H1 (cell line): ENCODE measurements around the gene FBN2. TPM values are rescaled to one million over a fixed set of nuclear protein-coding genes. Genes with fewer than 3 reads are reported as not detected.

ENCODE experiments used
- CTCF ChIA-PET: fragments of 300-600 bp; sonication (Branson Sonifier 250); formaldehyde crosslinking; loops from one replicate; lab custom pipeline; 2021; ENCODE audit not compliant: partially characterized antibody; lab: Charles Lee
- POLR2A ChIA-PET: fragments of 300-600 bp; sonication (Branson Sonifier 250); formaldehyde crosslinking; loops from one replicate; lab custom pipeline; 2021; ENCODE audit warnings: inconsistent platforms; ENCODE audit not compliant: partially characterized antibody; lab: Charles Lee
- DNase-seq, 2 experiments: peaks; one replicate each; pipeline versions ENCODE4 v3.0.0 to v3.0.0-alpha.2; 2010 to 2022; ENCODE audit warnings: low spot score in 2 of 2, low read depth in 1 of 2, mixed read lengths in 1 of 2
- FAIRE-seq: peaks from 2 replicates; lab custom pipeline; 2011; peaks lifted over from hg19 to GRCh38; lab: Jason Lieb, UNC
- H2AFZ ChIP-seq: 2 replicates; pipeline ENCODE4 v1.8.1; 2012; ENCODE audit warnings: low read length, inconsistent platforms
- H2AK5ac ChIP-seq: 2 replicates; pipeline ENCODE4 v1.6.1; 2013; ENCODE audit warnings: low read depth, low read length
- H2BK120ac ChIP-seq: replicated peaks from 2 replicates; pipeline ENCODE3; 2013; ENCODE audit warnings: low read depth, low read length, inconsistent platforms
- H2BK12ac ChIP-seq: 2 replicates; pipeline ENCODE4 v1.6.1; 2013; ENCODE audit warnings: low read depth, low read length
- H2BK15ac ChIP-seq: 2 replicates; pipeline ENCODE4 v1.6.1; 2013; ENCODE audit warnings: low read length
- H2BK20ac ChIP-seq: 2 replicates; pipeline ENCODE4 v1.6.1; 2013; ENCODE audit warnings: low read length
- H2BK5ac ChIP-seq: 2 replicates; pipeline ENCODE4 v1.6.1; 2013; ENCODE audit warnings: low read depth, low read length
- H3K14ac ChIP-seq: 2 replicates; pipeline ENCODE4 v1.6.1; 2013; ENCODE audit warnings: inconsistent platforms; ENCODE audit not compliant: insufficient read length
- H3K18ac ChIP-seq: 2 replicates; pipeline ENCODE4 v1.6.1; 2013; ENCODE audit warnings: low read length; ENCODE audit errors: extremely low read depth
- H3K23ac ChIP-seq: 2 replicates; pipeline ENCODE4 v1.6.1; 2013; ENCODE audit warnings: inconsistent platforms; ENCODE audit not compliant: insufficient read length
- H3K23me2 ChIP-seq: 2 replicates; pipeline ENCODE4 v1.6.1; 2013; ENCODE audit warnings: low read depth, low read length
- H3K27ac ChIP-seq: 2 replicates; pipeline ENCODE4 v1.6.1; 2011; ENCODE audit warnings: low read depth, low read length, inconsistent platforms
- H3K27me3 ChIP-seq, 4 experiments: replicated peaks in 1 of 4; 1 replicate in 1 of 4; 2 replicates in 3 of 4; pipeline versions ENCODE4 v1.6.1 to v1.8.1; 2011 to 2013; ENCODE audit warnings: low read length in 3 of 4, mild to moderate bottlenecking in 3 of 4, inconsistent platforms in 2 of 4, mixed read lengths in 2 of 4, moderate library complexity in 1 of 4; ENCODE audit not compliant: control insufficient read depth in 3 of 4, insufficient read depth in 3 of 4; ENCODE audit errors: extremely low read depth in 1 of 4
- H3K36me3 ChIP-seq, 4 experiments: 2 replicates each; pipeline versions ENCODE4 v1.6.1 to v1.8.1; 2011 to 2013; ENCODE audit warnings: mild to moderate bottlenecking in 4 of 4, low read length in 3 of 4, moderate library complexity in 2 of 4, control low read depth in 1 of 4, inconsistent platforms in 1 of 4; ENCODE audit not compliant: insufficient read depth in 4 of 4, control insufficient read depth in 2 of 4
- H3K4ac ChIP-seq: replicated peaks from 2 replicates; pipeline ENCODE3; 2013; ENCODE audit warnings: low read length, low read depth, mixed read lengths, inconsistent platforms; ENCODE audit not compliant: insufficient read length
- H3K4me1 ChIP-seq, 4 experiments: replicated peaks in 1 of 4; 1 replicate in 1 of 4; 2 replicates in 3 of 4; pipeline versions ENCODE4 v1.6.1 to v1.8.1; 2011 to 2013; ENCODE audit warnings: low read length in 3 of 4, inconsistent platforms in 2 of 4, mixed read lengths in 1 of 4; ENCODE audit not compliant: insufficient read depth in 4 of 4, control insufficient read depth in 3 of 4
- H3K4me2 ChIP-seq, 2 experiments: 2 replicates each; pipeline versions ENCODE4 v1.6.1 to v1.8.1; 2011 to 2013; ENCODE audit warnings: low read depth in 2 of 2, low read length in 2 of 2, control low read depth in 1 of 2, inconsistent platforms in 1 of 2, mild to moderate bottlenecking in 1 of 2; ENCODE audit not compliant: insufficient read depth in 1 of 2
- H3K4me3 ChIP-seq, 4 experiments: fragments of 200-600, 300-600 bp in 1 of 4; sonication (generic), shearing (Covaris generic), sonication (Bioruptor Twin) in 1 of 4; 2 replicates each; pipeline versions ENCODE4 v1.5.1 to v1.8.1; 2011 to 2016; ENCODE audit warnings: low read length in 4 of 4, low read depth in 3 of 4, control low read depth in 2 of 4, inconsistent platforms in 2 of 4, mild to moderate bottlenecking in 2 of 4, mixed read lengths in 1 of 4, moderate library complexity in 1 of 4; ENCODE audit not compliant: insufficient read depth in 2 of 4; ENCODE audit errors: extremely low read depth in 1 of 4
- H3K56ac ChIP-seq: replicated peaks from 2 replicates; pipeline ENCODE3; 2013; ENCODE audit warnings: low read depth, mild to moderate bottlenecking, mixed read lengths, low read length, inconsistent platforms; ENCODE audit not compliant: insufficient read length
- H3K79me1 ChIP-seq: 2 replicates; pipeline ENCODE4 v1.6.1; 2013; ENCODE audit warnings: low read depth, low read length, control low read depth
- H3K79me2 ChIP-seq, 2 experiments: 2 replicates each; pipeline versions ENCODE4 v1.6.1 to v1.8.1; 2012 to 2013; ENCODE audit warnings: low read length in 2 of 2, mild to moderate bottlenecking in 2 of 2, inconsistent platforms in 1 of 2; ENCODE audit not compliant: insufficient read depth in 2 of 2, control insufficient read depth in 1 of 2
- H3K9ac ChIP-seq, 4 experiments: replicated peaks in 1 of 4; 1 replicate in 1 of 4; 2 replicates in 3 of 4; pipeline versions ENCODE4 v1.6.1 to v1.8.1; 2011 to 2013; ENCODE audit warnings: low read depth in 3 of 4, low read length in 3 of 4, control low read depth in 2 of 4, mild to moderate bottlenecking in 2 of 4, moderate library complexity in 2 of 4, inconsistent platforms in 1 of 4; ENCODE audit errors: extremely low read depth in 1 of 4
- H3K9me3 ChIP-seq, 2 experiments: 2 replicates each; pipeline versions ENCODE4 v1.6.1 to v1.8.1; 2012 to 2013; ENCODE audit warnings: mild to moderate bottlenecking in 2 of 2, moderate library complexity in 2 of 2, control low read depth in 1 of 2, inconsistent platforms in 1 of 2, low read depth in 1 of 2, low read length in 1 of 2, mixed read lengths in 1 of 2; ENCODE audit not compliant: insufficient read depth in 2 of 2
- H4K20me1 ChIP-seq, 2 experiments: replicated peaks in 1 of 2; 2 replicates each; pipeline versions ENCODE3 to v1.8.1; 2011 to 2013; ENCODE audit warnings: inconsistent platforms in 2 of 2, low read length in 2 of 2, mild to moderate bottlenecking in 1 of 2; ENCODE audit not compliant: insufficient read depth in 2 of 2, control insufficient read depth in 1 of 2
- H4K5ac ChIP-seq: 2 replicates; pipeline ENCODE4 v1.6.1; 2013; ENCODE audit warnings: low read length, low read depth, mixed read lengths, inconsistent platforms; ENCODE audit not compliant: insufficient read length
- H4K8ac ChIP-seq: 2 replicates; pipeline ENCODE4 v1.8.0; 2013; ENCODE audit warnings: mild to moderate bottlenecking, moderate library complexity, low read length, inconsistent platforms; ENCODE audit not compliant: insufficient read depth; ENCODE audit errors: extremely low read depth
- H4K91ac ChIP-seq: replicated peaks from 2 replicates; pipeline ENCODE3; 2013; ENCODE audit warnings: low read length, mixed read lengths, inconsistent platforms; ENCODE audit not compliant: insufficient read length
- RNF2 ChIP-seq: fragments of 200-900, 300-1000 bp; sonication (generic); IDR thresholded peaks from 2 replicates; pipeline ENCODE4 v1.7.1; 2016; ENCODE audit warnings: borderline replicate concordance, low read depth, mild to moderate bottlenecking, antibody characterized with exemption, low read length; ENCODE audit not compliant: poor library complexity, severe bottlenecking; ENCODE audit errors: missing control alignments
- SP1 ChIP-seq: IDR thresholded peaks from 2 replicates; pipeline ENCODE4 v1.6.1; 2011; ENCODE audit warnings: low read depth, low read length
- WGBS, 2 experiments: shearing (Covaris generic) in 1 of 2; methylation state at CpG; one replicate each; pipeline versions ENCODE4 v1.1.6 to v1.1.7; 2013 to 2015; ENCODE audit warnings: low lambda C conversion rate in 2 of 2, mixed read lengths in 2 of 2, inconsistent platforms in 1 of 2, low coverage in 1 of 2, missing lambda C conversion rate in 1 of 2; ENCODE audit not compliant: insufficient replicate concordance in 2 of 2, insufficient coverage in 1 of 2, insufficient read length in 1 of 2; ENCODE audit errors: extremely low coverage in 1 of 2, missing lambda C conversion rate in 1 of 2; 5-methylcytosine and 5-hydroxymethylcytosine counted together
- polyA plus RNA-seq, 7 experiments: library from polyadenylated mRNA; depleted of rRNA in 3 of 7; stranded (reverse) in 5 of 7; unstranded in 2 of 7; fragments of >200 nt in 5 of 7; fragments of 200-250 nt in 2 of 7; gene quantifications; 1 replicate in 5 of 7; 2 replicates in 1 of 7; 4 replicates in 1 of 7; pipeline versions ENCODE4 v1.2.1 to v1.2.3, GENCODE V29; 2011 to 2013; ENCODE audit warnings: missing spikeins in 2 of 7, mixed read lengths in 2 of 7
- total RNA-seq: library from RNA; stranded (reverse); fragmentation: NEBNext Ultra II Directional; extraction: Animal tissue kit (Norgen Biotek cat#: 25700); gene quantifications from 2 replicates; pipeline ENCODE4 v1.2.1, GENCODE V29; 2021

FBN2 gene
- total and polyA plus RNA-seq, 2 of the 8 experiments (the other 6 are each of a cell fraction or from before 2014, with no cell fraction given), result 14.1 to 16.3 TPM

GRCh38 chr5:128406803-128407202 lies 131.2 kb downstream of the FBN2 start:
- Histone ChIP-seq H3K9me3 (no peaks in the 10 kb centered on the region), H2BK5ac (no peak overlapping the region), H4K91ac (no peak overlapping the region), H4K5ac (no peak overlapping the region), H3K4me1 (0 out of 7 replicates have a peak, but pooled peaks cover 0 to 3% (median 1%) of the 10 kb centered on the region in 4 experiments), H3K23me2 (no peaks in the 10 kb centered on the region), H3K27me3 (no peaks in the 10 kb centered on the region), H2BK20ac (no peak overlapping the region), H3K4me2 (no peak overlapping the region), H3K18ac (no peak overlapping the region), H2AFZ (no peak overlapping the region), H3K36me3 (no peaks in the 10 kb centered on the region), H3K56ac (no peak overlapping the region), H3K4me3 (no peak overlapping the region), H3K27ac (no peak overlapping the region), H3K9ac (no peak overlapping the region), H2AK5ac (no peak overlapping the region), H4K8ac (no peak overlapping the region), H4K20me1 (no peaks in the 10 kb centered on the region), H2BK12ac (no peak overlapping the region), H3K79me2 (no peaks in the 10 kb centered on the region), H3K79me1 (no peaks in the 10 kb centered on the region), H2BK120ac (no peak overlapping the region), H3K23ac (no peak overlapping the region), H3K4ac (no peak overlapping the region), H2BK15ac (no peak overlapping the region), H3K14ac (no peak overlapping the region)
- ChIA-PET CTCF (no interaction called here), POLR2A (no interaction called here)
- WGBS, 2 experiments, result 74% methylated on average over 3 of the region's 3 CpGs; no CpG with 5 or more reads in 1 of the 2 experiments
- DNase-seq (no peak), FAIRE-seq (no peak)
- TF ChIP-seq RNF2, result no peak
- no peak for TF ChIP-seq SP1
